HG03565 (cell line): ENCODE data around the gene HLX.

Source experiments
- ATAC-seq: cut with Tn5 transposase; IDR thresholded peaks from one replicate; pipeline ENCODE4 v1.9.1; 2021; ENCODE audit warnings: mild to moderate bottlenecking, moderate library complexity; ENCODE audit not compliant: unreplicated experiment

HLX gene

GRCh38 chr1:220879076-220879508, at the start of gene HLX:
Gene HLX (plus strand): TSS chr1:220879443. CDS start chr1:220879858, 415 bp downstream.
- peak; percentile 58 for ATAC-seq

GRCh38 chr1:220833436-220833835, 45.8 kb upstream of the HLX start:
- ATAC-seq = no peak

DNA sequence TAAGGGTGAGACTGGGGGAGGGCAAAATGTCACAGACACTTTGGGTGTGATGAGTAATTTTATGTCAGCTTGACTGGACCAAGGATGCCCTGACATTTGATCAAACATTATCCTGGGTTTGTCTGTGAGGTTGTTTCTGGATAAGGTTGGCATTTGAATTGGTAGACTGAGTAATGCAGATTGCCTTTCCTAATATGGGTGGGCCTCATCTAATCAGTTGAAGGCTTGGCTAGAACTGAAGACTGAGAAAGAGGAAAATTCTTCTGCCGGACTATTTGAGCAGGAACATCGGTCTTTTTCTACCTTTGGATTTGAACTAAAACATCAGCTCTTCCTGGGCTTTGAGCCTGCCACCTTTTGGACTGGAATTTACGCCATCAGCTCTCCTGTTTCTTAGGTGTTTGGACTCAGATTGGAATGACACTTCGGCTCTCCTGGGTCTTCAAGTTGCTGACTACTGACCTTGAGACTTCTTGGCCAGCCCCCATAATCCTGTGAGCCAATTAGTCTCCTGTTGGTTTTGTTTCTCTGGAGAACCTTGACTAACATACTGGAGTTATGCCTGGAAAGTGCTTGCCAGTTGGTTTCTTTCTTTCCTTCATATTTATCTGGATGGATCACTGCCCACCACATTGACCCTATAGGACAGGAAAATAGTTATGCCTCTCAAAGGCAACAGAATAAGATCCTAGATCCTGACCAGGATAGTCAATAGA, 44.9 kb upstream of the HLX start:
- no peak for ATAC-seq

- ATAC-seq = no peak
Measured at GRCh38 chr1:220838578-220838977, 40.7 kb upstream of the HLX start.

- no peak for ATAC-seq
Measured at GRCh38 chr1:220839474-220839873, 39.8 kb upstream of the HLX start.

DNA sequence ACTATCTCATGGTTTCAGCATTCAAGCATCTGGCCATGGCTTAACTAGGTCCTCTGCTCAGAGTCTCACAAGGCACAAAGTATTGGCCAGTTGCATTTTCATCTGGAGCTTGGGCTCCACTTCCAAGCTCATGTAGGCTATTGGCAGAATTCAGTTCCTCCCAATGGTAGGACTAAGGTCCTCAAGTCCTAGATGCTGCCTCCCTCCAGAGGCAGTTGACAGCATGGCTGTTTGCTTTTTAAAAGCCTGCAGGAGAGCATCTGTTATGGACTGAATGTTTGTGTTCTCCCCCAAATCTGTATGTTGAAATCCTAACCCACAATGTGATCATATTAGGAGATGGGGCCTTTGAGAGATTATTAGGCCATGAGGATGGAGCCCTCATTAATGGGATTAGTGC, 38.0 kb upstream of the HLX start:
- ATAC-seq = no peak

DNA sequence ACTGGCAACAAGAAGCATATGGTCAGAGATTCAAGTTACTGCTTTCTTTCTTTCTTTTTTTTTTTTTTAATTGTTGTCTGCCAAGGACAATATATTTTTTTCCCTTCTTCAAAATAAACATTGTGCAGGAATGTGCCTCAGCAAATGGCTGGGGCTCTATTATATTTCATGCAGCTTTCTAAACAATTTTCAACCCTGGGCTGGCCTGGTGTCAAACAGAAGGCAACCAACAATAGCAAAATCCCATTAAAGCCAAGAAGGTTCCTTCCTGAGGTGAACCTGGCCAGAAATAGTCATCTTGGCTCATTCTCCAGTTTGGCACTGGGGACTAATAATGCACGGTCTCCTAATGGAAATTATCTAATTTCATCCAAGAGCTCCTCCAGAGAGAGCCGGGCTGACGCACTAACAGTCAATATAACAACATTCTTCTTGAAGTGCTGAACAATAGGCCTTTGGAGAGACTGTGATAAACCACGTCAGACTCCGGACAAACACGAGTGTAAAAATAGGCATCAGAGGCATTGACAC, 35.7 kb upstream of the HLX start:
- no peak for ATAC-seq

DNA sequence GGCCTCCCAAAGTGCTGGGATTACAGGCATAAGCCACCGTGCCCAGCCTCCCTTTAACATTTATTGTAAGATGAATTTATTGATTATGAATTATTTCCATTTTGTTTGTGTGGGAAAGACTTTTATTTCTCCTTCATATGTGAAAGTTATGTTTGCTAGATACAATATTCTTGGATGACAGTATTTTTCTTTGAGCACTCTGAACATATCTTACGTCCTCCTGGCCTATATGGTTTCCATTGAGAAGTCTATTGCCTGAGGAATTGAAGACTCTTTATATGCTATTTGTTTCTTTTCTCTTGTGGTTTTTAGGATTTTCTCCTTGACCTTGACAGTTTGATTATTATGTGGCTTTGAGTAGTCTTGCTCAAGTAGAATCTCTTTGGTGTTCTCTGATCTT, 26.8 kb upstream of the HLX start:
- ATAC-seq = no peak

DNA sequence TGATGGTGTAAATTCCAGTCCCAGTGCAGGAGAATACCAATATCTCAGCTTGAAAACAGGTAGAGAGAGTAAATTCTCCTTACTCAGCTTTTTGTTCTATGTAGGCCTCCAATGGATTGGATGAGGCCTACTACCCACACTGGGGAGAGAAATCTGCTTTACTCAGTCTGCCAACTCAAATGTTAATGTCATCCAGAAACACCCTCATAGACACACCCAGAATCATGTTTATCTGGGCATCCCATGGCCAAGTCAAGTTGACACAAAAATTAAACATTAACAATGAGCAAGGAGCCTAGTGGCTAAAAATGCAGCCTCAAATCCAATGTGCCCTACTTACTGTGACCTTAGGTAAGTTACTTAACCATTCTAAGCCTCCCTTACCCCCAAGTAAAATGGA, 6.9 kb upstream of the HLX start:
- ATAC-seq = no peak

DNA sequence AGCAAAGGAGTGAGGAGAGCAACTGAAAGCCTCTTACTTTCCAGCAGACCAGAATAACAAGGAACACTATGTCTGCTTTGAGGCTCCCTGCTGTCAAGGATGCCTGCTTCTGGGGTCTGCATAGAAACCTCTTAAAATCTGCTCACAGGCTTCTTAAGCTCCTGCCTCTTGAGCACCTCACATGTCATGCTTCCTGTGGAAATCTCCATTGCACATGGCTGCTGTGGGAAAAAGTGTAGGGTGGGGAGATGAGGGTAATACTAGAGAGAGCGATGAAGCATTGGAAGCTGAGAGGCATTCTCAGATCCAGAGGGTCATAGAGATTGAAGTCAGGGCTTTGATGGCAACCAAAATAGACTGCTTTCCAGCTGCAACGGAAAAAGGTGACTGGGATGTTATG, 6.2 kb upstream of the HLX start:
- ATAC-seq = no peak

- peak; percentile 33 for ATAC-seq
Measured at GRCh38 chr1:220873868-220874655, 5.2 kb upstream of the HLX start.

DNA sequence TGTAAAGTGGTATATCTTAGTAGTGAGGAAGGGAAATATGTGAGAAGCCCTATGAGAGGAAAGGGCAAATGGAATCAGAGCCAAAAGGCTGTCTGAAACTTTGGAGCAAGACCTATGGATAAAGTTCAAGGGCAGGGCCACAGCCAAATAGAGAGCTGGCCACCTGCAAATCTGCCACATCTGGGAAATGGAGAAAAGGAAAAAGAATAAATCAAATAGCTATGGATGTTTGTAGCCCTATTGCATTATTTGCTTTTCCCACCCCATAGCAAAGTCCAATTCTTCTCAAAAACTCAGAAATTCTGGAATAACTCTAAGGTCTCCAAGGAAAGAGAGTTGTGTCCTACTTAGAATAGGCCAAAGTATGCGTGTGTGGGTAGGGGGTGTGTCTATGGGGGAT, 4.0 kb upstream of the HLX start:
- ATAC-seq = no peak

DNA sequence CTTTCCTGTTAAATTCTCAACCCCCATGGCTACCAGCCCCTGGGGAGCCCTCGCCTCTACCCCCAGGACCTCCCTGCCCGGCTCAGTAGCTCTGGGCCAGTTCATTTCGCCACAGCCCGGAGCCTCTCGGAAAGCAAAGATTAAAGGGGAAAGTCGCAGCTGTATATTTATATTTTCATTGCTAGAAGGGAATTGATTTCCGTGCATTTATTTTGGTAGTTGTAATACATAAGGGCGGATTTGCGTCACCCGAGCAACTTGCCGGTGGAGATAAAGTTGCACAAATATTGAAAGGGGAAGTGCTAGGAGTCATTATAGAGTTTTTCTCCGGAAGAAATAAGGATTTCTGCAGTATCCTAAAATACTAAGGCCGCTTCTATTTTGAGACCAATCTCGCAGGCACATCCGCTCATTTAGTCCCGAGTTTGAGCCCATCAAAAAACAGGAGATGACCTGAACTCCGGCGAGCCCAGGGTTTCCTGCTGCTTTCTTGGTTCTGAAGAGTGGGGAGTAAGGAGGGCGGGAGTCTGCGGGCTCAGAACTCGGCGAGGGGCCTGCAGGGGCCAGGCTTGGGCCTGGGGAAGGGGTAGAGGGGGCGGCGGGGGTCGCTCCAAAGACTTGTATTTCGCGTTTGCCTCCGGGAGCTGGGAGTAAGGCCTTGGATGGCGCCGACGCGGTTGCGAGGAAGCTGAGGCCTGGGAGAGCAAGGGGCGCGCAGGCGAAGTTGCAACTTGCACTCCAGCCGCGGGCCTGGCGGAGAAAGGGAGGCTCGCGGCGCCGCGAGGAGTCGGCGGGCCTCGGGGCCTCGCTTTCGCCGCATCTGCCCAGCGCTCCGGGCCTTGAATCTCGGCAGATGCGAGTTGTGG, 2.5 kb upstream of the HLX start:
- ATAC-seq = no peak

DNA sequence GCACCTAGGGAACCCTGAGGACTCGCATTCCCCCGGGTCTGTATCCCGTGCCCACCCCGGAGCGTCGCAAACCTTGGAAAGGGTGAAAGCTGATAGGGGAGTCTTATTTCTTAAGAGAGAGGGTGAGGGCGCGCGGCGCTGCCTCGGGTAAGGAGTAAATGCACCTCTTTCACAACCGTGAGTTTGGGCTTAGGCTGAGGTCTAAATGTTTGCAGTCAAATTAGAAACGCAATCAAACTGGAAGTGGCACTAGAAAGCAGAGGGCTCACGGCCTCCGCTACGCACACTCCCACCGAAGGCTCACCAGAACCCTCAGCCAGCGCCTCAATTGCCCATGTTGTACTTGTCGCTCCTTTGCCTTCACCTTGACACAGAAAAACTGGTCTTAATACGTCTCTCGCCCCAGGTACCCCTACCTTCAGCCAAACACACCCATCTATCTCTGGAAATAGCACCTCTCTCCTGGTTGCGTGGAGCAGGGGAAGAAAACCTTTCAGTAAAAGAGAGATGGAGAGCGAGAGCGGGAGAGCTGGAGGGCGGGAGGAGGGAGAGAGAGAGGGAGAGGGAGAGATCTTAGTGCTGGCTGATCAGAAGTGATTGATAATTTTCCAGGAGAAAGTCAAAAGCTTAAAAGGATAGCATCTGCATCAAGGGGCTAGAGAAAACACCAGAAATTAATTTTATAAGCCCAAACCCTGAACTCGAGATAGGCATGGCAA, 1.7 kb upstream of the HLX start:
- ATAC-seq = no peak

GRCh38 chr1:220878191-220879075, 810 bp upstream of the HLX start:
- ATAC-seq = peak; percentile 7

GRCh38 chr1:220879509-220880361, 492 bp downstream of the HLX start:
- ATAC-seq = no peak

- ATAC-seq = no peak
Measured at GRCh38 chr1:220880362-220880670, 1.1 kb downstream of the HLX start.

DNA sequence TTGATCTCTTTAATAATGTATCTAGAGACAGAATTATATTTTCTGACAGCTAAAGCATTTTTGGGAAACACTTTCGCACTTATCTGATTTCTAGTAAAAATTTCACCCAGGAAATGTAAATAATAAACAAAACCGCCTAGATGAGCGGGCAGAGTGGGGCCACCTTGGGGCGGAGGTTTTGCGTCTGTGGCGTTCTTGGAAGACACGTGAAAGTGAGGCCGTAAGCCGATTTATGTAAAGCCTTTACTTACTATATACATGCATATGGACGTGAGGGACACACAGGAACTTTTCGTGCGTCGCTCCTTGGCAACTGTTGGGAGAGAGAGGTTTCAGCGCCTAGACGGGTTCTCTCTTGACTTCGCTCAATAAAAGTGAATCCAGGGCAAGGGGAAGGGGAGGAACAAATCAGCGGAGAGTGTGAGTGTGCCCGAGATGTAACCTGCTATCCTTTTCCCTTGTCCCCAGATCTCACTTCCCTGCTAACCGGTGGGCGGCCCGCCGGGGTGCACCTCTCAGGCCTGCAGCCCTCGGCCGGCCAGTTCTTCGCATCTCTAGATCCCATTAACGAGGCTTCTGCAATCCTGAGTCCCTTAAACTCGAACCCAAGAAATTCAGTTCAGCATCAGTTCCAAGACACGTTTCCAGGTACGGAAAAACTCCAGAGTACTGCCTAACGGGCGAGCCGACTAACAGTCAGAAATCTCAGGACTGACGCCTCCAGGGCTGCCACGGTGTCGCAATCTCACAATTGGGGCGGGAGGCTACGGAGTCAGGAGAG, 1.7 kb downstream of the HLX start:
- no peak for ATAC-seq
